ENCODE results near the gene GNB1.
"Not testable (repeated sequence)": the region's sequence is repeated elsewhere in the genome, so short reads cannot be mapped to it uniquely, and the experiment has no call there.

GNB1 gene

DNA sequence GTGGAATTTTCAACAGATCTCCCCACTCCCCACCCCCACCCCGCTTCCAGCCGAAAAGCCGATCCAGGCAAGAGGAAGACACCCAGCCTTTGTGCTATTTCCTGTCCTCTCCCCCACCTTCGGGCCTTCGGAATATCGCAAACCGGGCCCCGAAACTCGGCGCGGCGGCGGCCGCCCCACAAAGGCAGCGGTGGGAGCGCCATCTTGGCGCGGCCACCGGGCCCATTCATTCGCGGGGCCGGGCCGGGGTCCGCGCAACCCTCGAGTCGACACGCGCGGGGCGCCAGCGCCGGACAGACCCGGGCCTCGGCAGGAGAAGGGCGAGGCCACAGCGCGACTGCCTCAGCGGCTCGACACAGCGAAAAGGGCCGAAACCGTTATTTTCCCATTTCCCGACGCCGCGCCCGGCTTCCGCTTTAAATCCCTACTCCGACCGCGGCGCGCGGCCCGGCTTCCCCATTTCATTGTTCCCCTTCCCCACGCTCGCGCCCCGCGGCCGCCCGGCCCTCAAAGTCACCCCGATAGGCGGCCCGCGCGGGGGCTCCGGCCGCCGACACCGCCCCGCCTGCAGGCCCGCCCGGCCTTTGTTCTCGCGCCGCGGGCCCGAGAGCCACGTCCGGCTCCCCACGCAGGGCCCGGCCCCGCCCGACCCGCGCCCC is 911 bp downstream of the GNB1 start:
- H2AFZ ChIP-seq (ENCODE audit: low read depth, low read length) = peak overlapping the region; percentile 52
- TF ChIP-seq, protein P1, sequence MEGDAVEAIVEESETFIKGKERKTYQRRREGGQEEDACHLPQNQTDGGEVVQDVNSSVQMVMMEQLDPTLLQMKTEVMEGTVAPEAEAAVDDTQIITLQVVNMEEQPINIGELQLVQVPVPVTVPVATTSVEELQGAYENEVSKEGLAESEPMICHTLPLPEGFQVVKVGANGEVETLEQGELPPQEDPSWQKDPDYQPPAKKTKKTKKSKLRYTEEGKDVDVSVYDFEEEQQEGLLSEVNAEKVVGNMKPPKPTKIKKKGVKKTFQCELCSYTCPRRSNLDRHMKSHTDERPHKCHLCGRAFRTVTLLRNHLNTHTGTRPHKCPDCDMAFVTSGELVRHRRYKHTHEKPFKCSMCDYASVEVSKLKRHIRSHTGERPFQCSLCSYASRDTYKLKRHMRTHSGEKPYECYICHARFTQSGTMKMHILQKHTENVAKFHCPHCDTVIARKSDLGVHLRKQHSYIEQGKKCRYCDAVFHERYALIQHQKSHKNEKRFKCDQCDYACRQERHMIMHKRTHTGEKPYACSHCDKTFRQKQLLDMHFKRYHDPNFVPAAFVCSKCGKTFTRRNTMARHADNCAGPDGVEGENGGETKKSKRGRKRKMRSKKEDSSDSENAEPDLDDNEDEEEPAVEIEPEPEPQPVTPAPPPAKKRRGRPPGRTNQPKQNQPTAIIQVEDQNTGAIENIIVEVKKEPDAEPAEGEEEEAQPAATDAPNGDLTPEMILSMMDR (IDR thresholded peaks at IDR 0.05; ENCODE audit: borderline replicate concordance, extremely low read depth, low read length, poor library complexity, severe bottlenecking) = no peak
- no peak for TF ChIP-seq EZH2 (IDR thresholded peaks at IDR 0.05; ENCODE audit: borderline replicate concordance, low read depth, low read length, severe bottlenecking)
- ATAC-seq (ENCODE audit: insufficient read depth, low read depth) (peak; percentile 8; the same call in 1 of the 3 replicates), DNase-seq (peak; percentile 59)
- H4K20me1 ChIP-seq (ENCODE audit: insufficient read depth, low read length) = peaks cover 44% of the 10 kb centered on the region
- H3K4me1 ChIP-seq (ENCODE audit: insufficient read depth, low read length) = peaks cover 45% of the 10 kb centered on the region
- peaks cover 72% of the 10 kb centered on the region for H3K79me2 ChIP-seq (ENCODE audit: insufficient read depth, low read length)
- no peaks in the 10 kb centered on the region for H3K36me3 ChIP-seq (ENCODE audit: insufficient read depth, low read length)
- peak overlapping the region; percentile 85 for H3K4me2 ChIP-seq (ENCODE audit: insufficient read depth, low read length)
- no peaks in the 10 kb centered on the region for H3K9me3 ChIP-seq (ENCODE audit: insufficient read depth, low read length, severe bottlenecking)
- H3K4me3 ChIP-seq (ENCODE audit: low read depth in 1 of 2, low read length in 2 of 2) = peak overlapping the region; percentile 79 to 87
- peak overlapping the region; percentile 89 for H3K27ac ChIP-seq (ENCODE audit: low read length)
- H3K9ac ChIP-seq (ENCODE audit: low read depth, low read length) = peak overlapping the region; percentile 95
- H3K27me3 ChIP-seq (ENCODE audit: insufficient read depth, low read length, poor library complexity) = no peaks in the 10 kb centered on the region

DNA sequence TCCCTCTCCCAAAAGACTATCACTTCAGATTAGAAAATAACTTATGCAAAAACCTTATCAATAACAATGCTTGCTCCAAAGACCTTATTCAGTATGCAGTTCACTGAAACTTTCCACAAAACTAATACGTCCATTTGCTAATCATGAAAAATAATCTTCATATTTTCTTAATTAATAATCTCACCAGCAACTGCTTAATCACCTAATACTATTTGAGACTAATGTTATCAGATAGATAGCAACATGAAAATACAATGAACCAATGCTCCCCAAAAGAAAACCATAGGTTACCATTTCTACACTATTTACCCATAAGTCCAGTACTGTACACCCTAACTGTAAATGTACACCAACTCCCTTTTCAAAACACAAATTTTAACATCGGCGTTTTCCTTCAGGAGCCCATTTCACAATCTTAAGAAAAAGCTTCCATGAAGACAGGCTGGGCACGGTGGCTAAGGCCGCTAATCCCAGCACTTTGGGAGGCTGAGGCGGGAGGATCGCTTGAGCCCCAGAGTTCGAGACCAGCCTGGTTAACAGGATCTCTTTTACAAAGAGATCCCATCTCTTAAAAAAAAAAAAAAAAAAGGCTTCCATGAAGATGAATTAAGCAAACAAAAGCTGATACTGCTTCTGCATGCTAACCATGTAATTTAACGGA is 1.7 kb downstream of the GNB1 start:
- Histone ChIP-seq H4K20me1 (ENCODE audit: insufficient read depth, low read length) (peaks cover 50% of the 10 kb centered on the region), H2AFZ (ENCODE audit: low read depth, low read length) (no peak overlapping the region), H3K4me2 (ENCODE audit: insufficient read depth, low read length) (peak overlapping the region; percentile 85), H3K4me3 (ENCODE audit: low read depth in 1 of 2, low read length in 2 of 2) (peak overlapping the region; percentile 79 to 87), H3K27ac (ENCODE audit: low read length) (peak overlapping the region; percentile 89), H3K27me3 (ENCODE audit: insufficient read depth, low read length, poor library complexity) (no peaks in the 10 kb centered on the region), H3K9ac (ENCODE audit: low read depth, low read length) (peak overlapping the region; percentile 95), H3K9me3 (ENCODE audit: insufficient read depth, low read length, severe bottlenecking) (no peaks in the 10 kb centered on the region), H3K36me3 (ENCODE audit: insufficient read depth, low read length) (peaks cover 4% of the 10 kb centered on the region; the same call in 1 of the 2 replicates), H3K79me2 (ENCODE audit: insufficient read depth, low read length) (peaks cover 79% of the 10 kb centered on the region), H3K4me1 (ENCODE audit: insufficient read depth, low read length) (peaks cover 45% of the 10 kb centered on the region)
- DNase-seq (no peak), ATAC-seq (ENCODE audit: insufficient read depth, low read depth) (no peak)
- TF ChIP-seq EZH2 (IDR thresholded peaks at IDR 0.05; ENCODE audit: borderline replicate concordance, low read depth, low read length, severe bottlenecking) = no peak
- TF ChIP-seq, protein P1 (IDR thresholded peaks at IDR 0.05; ENCODE audit: borderline replicate concordance, extremely low read depth, low read length, poor library complexity, severe bottlenecking) = no peak

DNA sequence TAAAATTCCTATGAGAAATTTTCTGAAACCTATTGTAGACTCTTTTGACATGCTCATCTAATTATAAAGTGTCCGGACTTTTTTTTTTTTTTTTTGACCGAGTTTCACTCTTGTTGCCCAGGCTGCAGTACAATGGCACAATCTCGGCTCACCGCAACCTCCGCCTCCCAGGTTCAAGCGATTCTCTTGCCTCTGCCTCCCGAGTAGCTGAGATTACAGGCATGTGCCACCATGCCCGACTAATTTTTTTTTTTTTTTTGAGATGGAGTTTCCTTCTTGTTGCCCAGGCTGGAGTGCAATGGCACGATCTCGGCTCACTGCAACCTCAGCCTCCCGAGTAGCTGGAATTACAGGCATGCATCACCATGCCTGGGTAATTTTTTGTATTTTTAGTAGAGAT is 7.0 kb downstream of the GNB1 start:
- Histone ChIP-seq H4K20me1 (ENCODE audit: insufficient read depth, low read length) (peaks cover 84% of the 10 kb centered on the region), H3K4me1 (ENCODE audit: insufficient read depth, low read length) (peaks cover 30% of the 10 kb centered on the region), H3K36me3 (ENCODE audit: insufficient read depth, low read length) (peaks cover 26% of the 10 kb centered on the region), H3K79me2 (ENCODE audit: insufficient read depth, low read length) (peaks cover 100% of the 10 kb centered on the region)
- H3K9me3 ChIP-seq (ENCODE audit: insufficient read depth, low read length, severe bottlenecking); DNase-seq; H3K4me2 ChIP-seq (ENCODE audit: insufficient read depth, low read length); H3K27me3 ChIP-seq (ENCODE audit: insufficient read depth, low read length, poor library complexity); H3K27ac ChIP-seq (ENCODE audit: low read length); ATAC-seq (ENCODE audit: insufficient read depth, low read depth); H3K9ac ChIP-seq (ENCODE audit: low read depth, low read length); H3K4me3 ChIP-seq (ENCODE audit: low read depth in 1 of 2, low read length in 2 of 2); H2AFZ ChIP-seq (ENCODE audit: low read depth, low read length): not testable (repeated sequence)

DNA sequence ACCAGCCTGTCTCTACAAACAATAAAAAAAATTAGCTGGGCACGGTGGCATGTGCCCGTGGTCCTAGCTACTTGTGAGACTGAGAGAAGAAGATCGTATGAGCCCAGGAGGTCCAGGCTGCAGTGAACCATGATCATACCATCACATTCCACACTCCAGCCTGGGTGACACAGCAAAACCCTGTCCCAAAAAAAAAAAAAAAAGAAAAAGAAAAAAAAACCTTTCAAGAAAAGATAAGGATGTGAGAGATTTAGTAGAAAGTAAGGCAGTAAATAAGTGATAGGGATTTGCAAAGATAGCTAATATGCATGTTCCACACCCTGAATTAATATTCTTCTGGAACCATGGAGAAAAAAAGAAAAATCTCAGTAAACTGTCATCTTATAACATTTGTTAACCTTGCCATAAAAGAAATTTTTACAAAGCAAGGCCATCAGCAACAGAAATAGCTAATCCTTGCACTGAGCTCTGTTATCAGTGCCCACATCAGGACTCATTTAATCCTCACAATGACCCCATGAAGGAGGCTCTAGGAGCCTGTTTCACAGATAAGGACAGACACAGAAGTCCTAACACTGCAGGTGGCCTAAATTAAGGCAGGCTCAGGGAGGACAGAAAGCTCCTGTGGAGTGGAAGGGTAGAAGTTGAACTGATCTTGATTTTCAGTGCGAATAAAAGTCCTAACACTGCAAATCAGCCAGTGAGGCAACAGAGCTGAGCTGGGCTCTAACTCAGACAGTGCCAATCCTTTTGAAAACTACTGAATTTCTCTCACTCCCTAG is 7.6 kb downstream of the GNB1 start:
- Histone ChIP-seq H3K27me3 (ENCODE audit: insufficient read depth, low read length, poor library complexity) (no peaks in the 10 kb centered on the region), H4K20me1 (ENCODE audit: insufficient read depth, low read length) (peaks cover 84% of the 10 kb centered on the region), H3K79me2 (ENCODE audit: insufficient read depth, low read length) (peaks cover 100% of the 10 kb centered on the region), H3K4me3 (ENCODE audit: low read depth in 1 of 2, low read length in 2 of 2) (no peak overlapping the region), H3K27ac (ENCODE audit: low read length) (no peak overlapping the region), H3K4me2 (ENCODE audit: insufficient read depth, low read length) (no peak overlapping the region), H3K4me1 (ENCODE audit: insufficient read depth, low read length) (peaks cover 24% of the 10 kb centered on the region), H2AFZ (ENCODE audit: low read depth, low read length) (no peak overlapping the region), H3K9me3 (ENCODE audit: insufficient read depth, low read length, severe bottlenecking) (no peaks in the 10 kb centered on the region), H3K36me3 (ENCODE audit: insufficient read depth, low read length) (peaks cover 33% of the 10 kb centered on the region), H3K9ac (ENCODE audit: low read depth, low read length) (no peak overlapping the region)
- DNase-seq = no peak
- no peak for TF ChIP-seq EZH2 (IDR thresholded peaks at IDR 0.05; ENCODE audit: borderline replicate concordance, low read depth, low read length, severe bottlenecking)
- TF ChIP-seq, protein P1 (IDR thresholded peaks at IDR 0.05; ENCODE audit: borderline replicate concordance, extremely low read depth, low read length, poor library complexity, severe bottlenecking) = no peak
- ATAC-seq (ENCODE audit: insufficient read depth, low read depth) = no peak

Data from DND-41 (cell line).